Colonic mucosa (tissue), 4 donors: ENCODE data around the gene SLC37A2. TPM values are rescaled to one million over a fixed set of nuclear protein-coding genes. Genes with fewer than 3 reads are reported as not detected.
A peak's percentile ranks its signal among the peaks of the same experiment; 100 is the strongest.

Source experiments
- DNase-seq: peaks from one replicate; pipeline ENCODE4 v3.0.0-alpha.2; 2020
- H3K27ac ChIP-seq: fragments of 200-600 bp; one replicate; pipeline ENCODE4 v1.8.0; 2021
- H3K27me3 ChIP-seq: fragments of 200-600 bp; one replicate; pipeline ENCODE4 v1.8.0; 2021
- H3K36me3 ChIP-seq: fragments of 200-600 bp; one replicate; pipeline ENCODE4 v1.8.0; 2021
- H3K4me1 ChIP-seq: fragments of 200-600 bp; one replicate; pipeline ENCODE4 v1.8.0; 2021; ENCODE audit warnings: mild to moderate bottlenecking
- H3K4me3 ChIP-seq: fragments of 200-600 bp; one replicate; pipeline ENCODE4 v1.8.0; 2021
- H3K9ac ChIP-seq, 2 donors: one replicate each; pipeline ENCODE4 v1.7.0; 2013; ENCODE audit warnings: control low read depth in 2 of 2, low read depth in 2 of 2, low read length in 2 of 2
- H3K9me3 ChIP-seq: fragments of 200-600 bp; one replicate; pipeline ENCODE4 v1.8.0; 2021
- intact Hi-C: fragments of 100-400 bp; cut with DNase I; formaldehyde crosslinking; loops from one replicate; pipeline ENCODE4 v1.14.1; 2022
- total RNA-seq, 2 donors: library from RNA; stranded (reverse); fragmentation: NEBNext Ultra II Directional in 1 of 2; extraction: Animal tissue kit (Norgen Biotek cat#: 25700) in 1 of 2; gene quantifications; one replicate each; pipeline ENCODE4 v1.2.1, GENCODE V29; 2021
- TF ChIP-seq, protein P1 (sequence below): fragments of 200-600 bp; IDR thresholded peaks from one replicate; pipeline ENCODE4 v1.8.0; 2022; ENCODE audit warnings: antibody characterized with exemption, mild to moderate bottlenecking
- donor health status: healthy.
- donor health status: DM: no; HTN: no; CAD: no.
- donor health status: DM: no; HTN: no; CAD: no.

SLC37A2 gene
- total RNA-seq, 2 donors from 2014 or later: 2.2 to 5.1 TPM

DNA sequence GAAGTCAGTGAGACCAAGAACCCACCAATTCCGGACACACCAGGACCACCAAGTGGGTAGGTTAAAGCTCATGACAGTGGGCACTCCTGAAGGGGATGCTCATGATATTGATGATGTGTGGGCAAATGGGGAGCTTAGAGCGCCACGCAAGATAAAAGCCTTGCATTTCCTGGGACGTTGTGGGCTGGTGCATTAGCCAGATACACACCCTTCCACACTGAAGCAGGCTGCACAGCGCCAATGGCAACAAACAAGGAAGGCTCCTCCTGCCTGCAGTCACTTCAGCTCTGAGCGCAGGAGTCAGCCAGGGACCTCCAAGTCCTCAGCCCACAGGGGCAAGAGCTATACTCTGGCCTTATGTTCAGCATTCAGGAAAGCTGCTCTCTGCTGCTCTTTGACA is 27.7 kb downstream of the SLC37A2 start:
- Histone ChIP-seq H3K4me1 (no peaks in the 10 kb centered on the region), H3K9ac (no peak overlapping the region), H3K9me3 (no peaks in the 10 kb centered on the region), H3K27ac (no peak overlapping the region), H3K36me3 (no peaks in the 10 kb centered on the region), H3K4me3 (no peak overlapping the region), H3K27me3 (no peaks in the 10 kb centered on the region)
- TF ChIP-seq, protein P1, sequence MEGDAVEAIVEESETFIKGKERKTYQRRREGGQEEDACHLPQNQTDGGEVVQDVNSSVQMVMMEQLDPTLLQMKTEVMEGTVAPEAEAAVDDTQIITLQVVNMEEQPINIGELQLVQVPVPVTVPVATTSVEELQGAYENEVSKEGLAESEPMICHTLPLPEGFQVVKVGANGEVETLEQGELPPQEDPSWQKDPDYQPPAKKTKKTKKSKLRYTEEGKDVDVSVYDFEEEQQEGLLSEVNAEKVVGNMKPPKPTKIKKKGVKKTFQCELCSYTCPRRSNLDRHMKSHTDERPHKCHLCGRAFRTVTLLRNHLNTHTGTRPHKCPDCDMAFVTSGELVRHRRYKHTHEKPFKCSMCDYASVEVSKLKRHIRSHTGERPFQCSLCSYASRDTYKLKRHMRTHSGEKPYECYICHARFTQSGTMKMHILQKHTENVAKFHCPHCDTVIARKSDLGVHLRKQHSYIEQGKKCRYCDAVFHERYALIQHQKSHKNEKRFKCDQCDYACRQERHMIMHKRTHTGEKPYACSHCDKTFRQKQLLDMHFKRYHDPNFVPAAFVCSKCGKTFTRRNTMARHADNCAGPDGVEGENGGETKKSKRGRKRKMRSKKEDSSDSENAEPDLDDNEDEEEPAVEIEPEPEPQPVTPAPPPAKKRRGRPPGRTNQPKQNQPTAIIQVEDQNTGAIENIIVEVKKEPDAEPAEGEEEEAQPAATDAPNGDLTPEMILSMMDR: no peak
- intact Hi-C loops: loop anchor here (10.0 kb wide), 1 partner anchor 254 kb away; no protein-coding TSS in a partner anchor
- DNase-seq: peak; percentile 12

DNA sequence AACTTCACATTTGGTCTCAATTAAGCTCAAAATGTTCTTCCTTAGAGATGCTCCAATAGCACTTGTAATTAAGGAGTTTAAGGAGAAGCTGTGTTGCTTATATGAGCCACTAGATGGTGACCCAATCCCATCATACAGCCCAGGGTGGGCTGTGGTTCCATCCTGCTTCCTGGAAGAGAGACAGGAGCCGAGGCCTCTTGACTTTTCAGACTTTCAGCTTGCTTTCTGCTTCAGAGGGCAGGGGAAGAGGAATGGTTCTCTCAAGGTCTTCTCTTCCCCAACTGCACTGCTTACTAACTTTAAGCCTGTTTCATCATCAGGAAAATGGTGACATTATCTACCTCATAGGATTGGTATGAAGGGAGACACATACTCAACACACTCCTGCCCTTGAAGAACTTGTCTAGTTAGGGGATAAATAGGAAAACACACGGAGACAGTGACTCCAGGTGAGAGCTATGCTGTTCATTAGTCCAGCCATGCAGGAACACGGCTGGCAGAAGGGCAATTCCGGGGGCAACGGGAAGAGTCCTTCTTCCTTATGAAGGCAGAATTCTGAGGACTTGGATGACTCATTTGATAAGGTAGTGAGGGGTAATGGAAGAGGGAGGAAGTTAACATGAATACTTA is 28.3 kb downstream of the SLC37A2 start:
- DNase-seq: peak; percentile 16
- Histone ChIP-seq H3K4me3 (no peak overlapping the region), H3K27ac (no peak overlapping the region), H3K9ac (no peak overlapping the region), H3K27me3 (no peaks in the 10 kb centered on the region), H3K4me1 (no peaks in the 10 kb centered on the region), H3K9me3 (no peaks in the 10 kb centered on the region), H3K36me3 (no peaks in the 10 kb centered on the region)
- TF ChIP-seq, protein P1: peak; percentile 35
- intact Hi-C loops: loop anchor here (10.0 kb wide), 1 partner anchor 253 kb away; no protein-coding TSS in a partner anchor

DNA sequence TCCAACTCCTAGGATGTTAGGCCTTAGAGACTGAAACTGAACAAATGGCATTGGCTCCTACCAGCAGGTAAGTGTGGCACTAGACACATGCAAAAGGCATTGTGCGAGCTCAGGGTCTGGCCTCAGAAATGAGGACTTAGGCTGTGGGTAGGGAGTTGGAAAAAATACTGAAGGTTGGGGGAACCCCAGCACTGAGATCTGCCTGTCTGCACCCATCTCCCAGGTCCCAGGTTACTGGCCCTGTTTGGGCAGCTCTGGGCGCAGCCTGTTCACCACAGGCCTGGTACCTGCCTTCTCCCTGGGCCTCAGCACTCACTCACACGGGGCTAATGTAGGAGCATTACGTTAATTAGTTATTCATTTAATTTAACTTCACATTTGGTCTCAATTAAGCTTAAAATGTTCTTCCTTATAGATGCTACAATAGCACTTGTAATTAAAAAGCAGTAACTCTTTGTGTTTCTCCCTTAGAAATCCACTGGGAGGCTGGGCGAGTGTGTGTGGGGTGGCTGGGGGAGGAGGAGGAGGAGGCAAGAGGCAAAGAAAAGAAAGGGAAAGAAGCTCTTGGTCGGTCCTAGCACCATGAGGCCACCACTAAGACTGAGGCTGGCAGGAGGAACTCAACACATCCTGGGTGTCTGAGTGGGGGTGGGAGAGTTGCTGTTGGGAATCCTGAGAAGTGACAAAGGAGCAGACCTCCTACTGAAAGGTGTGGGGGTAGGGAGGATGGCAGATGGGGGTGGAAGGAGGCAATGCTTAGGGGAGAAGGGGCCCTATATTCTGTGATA is 29.0 kb downstream of the SLC37A2 start:
- Histone ChIP-seq H3K27ac (no peak overlapping the region), H3K36me3 (no peaks in the 10 kb centered on the region), H3K4me1 (no peaks in the 10 kb centered on the region), H3K4me3 (no peak overlapping the region), H3K9ac (no peak overlapping the region), H3K27me3 (no peaks in the 10 kb centered on the region), H3K9me3 (no peaks in the 10 kb centered on the region)
- TF ChIP-seq, protein P1: no peak
- no peak for DNase-seq
- intact Hi-C loops: loop anchor here (10.0 kb wide), 1 partner anchor 253 kb away; no protein-coding TSS in a partner anchor

DNA sequence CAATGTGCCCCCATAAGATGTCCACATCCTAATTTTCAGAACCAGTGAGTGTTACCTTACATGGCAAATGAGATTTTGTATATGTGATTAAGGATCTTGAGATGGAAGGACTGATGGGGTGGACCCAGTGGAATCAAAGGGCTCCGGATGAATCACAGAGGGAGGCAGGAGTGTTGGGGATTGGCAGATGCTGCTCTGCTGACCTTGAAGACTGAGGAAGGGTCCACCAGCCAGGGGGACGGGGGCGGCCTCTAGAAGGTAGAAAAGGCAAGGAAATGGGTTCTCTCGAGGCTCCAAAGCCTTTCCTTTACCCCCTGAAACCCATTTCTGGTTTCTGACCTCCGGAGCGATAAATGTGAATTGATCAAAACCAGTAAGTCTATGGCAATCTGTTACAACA is 29.6 kb downstream of the SLC37A2 start:
- Histone ChIP-seq H3K9me3 (no peaks in the 10 kb centered on the region), H3K27me3 (no peaks in the 10 kb centered on the region), H3K27ac (no peak overlapping the region), H3K9ac (no peak overlapping the region), H3K36me3 (no peaks in the 10 kb centered on the region), H3K4me1 (no peaks in the 10 kb centered on the region), H3K4me3 (no peak overlapping the region)
- intact Hi-C loops: loop anchor here (10.0 kb wide), 1 partner anchor 252 kb away; no protein-coding TSS in a partner anchor
- no peak for DNase-seq
- TF ChIP-seq, protein P1: no peak

DNA sequence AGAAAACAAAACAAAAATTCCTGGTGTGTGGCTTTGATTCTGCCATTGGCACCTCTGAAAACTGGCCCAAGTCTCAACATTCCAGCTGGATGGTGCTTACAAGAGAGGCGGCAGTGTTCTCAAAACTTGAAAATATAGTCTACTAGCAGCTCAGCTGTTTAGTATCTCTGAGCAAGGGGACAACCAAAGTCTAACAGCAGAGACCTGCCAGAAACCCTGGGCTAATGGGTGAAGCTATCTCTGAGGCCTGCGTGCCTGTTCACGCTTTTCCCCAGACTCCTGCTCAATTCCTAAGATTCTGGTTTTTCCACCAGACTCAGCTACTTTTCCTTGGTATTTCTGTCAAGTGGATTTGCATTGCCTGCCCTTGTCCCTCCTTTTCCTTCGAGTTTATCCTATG is 30.4 kb downstream of the SLC37A2 start:
- intact Hi-C loops: loop anchor here (10.0 kb wide), 1 partner anchor 251 kb away; no protein-coding TSS in a partner anchor
- Histone ChIP-seq H3K9me3 (no peaks in the 10 kb centered on the region), H3K4me1 (no peaks in the 10 kb centered on the region), H3K36me3 (no peaks in the 10 kb centered on the region), H3K4me3 (no peak overlapping the region), H3K27ac (no peak overlapping the region), H3K9ac (no peak overlapping the region), H3K27me3 (no peaks in the 10 kb centered on the region)
- TF ChIP-seq, protein P1: no peak
- no peak for DNase-seq
